H54 (cell line): ENCODE data around the gene CGB2.
"Not testable (repeated sequence)": the region's sequence is repeated elsewhere in the genome, so short reads cannot be mapped to it uniquely, and the experiment has no call there.

Source experiments
- DNase-seq: peaks from one replicate; pipeline ENCODE4 v3.0.0; 2011; ENCODE audit warnings: low spot score, mixed read lengths; ENCODE audit not compliant: insufficient read length
- FAIRE-seq: peaks from 3 replicates; lab custom pipeline; 2011; peaks lifted over from hg19 to GRCh38; lab: Jason Lieb, UNC
- POLR2A ChIP-seq: IDR thresholded peaks from 2 replicates; pipeline ENCODE4 v1.6.1; 2011; ENCODE audit warnings: low read depth, mild to moderate bottlenecking, low read length

CGB2 gene

GRCh38 chr19:49017666-49018351 is 13.9 kb upstream of the CGB2 start:
- TF ChIP-seq POLR2A: 0 out of 2 replicates have a peak, but pooled peaks have one; percentile 19
- FAIRE-seq: no peak
- peak; percentile 59 for DNase-seq

- FAIRE-seq: not testable (repeated sequence)
- TF ChIP-seq POLR2A: peak; percentile 23; the same call in 1 of the 2 replicates
Measured at GRCh38 chr19:49018388-49019241, 13.1 kb upstream of the CGB2 start.

GRCh38 chr19:49019242-49019932 is 12.3 kb upstream of the CGB2 start:
- TF ChIP-seq POLR2A: no peak
- DNase-seq: peak; percentile 37
- no peak for FAIRE-seq

More at GRCh38 chr19:49018388-49019241, 13.1 kb upstream of the CGB2 start:
- not testable (repeated sequence) for DNase-seq

- FAIRE-seq: no peak
- DNase-seq: no peak
- TF ChIP-seq POLR2A: no peak
Measured at GRCh38 chr19:49020342-49020741, 11.3 kb upstream of the CGB2 start.

GRCh38 chr19:49020931-49021895 is 10.5 kb upstream of the CGB2 start:
- no peak for TF ChIP-seq POLR2A
- DNase-seq: no peak

DNA sequence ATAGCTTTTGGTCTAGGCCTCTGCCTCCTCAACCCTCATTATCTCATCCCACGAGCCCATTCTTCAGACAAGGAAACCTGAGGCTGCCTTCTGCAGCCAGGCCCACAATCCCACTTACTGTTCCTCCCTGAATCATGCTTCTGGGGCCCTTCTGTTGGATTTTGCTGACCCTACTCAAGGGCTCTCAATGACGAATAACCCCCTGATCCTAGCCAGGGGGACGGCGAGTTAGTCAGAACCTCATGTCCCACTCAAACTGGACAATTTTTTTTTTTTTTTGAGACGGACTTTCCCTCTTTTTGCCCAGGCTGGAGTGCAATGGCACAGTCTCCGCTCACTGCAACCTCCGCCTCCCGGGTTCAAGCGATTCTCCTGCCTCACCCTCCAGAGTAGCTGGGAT is 9.6 kb upstream of the CGB2 start:
- FAIRE-seq (no peak), DNase-seq (no peak)
- no peak for TF ChIP-seq POLR2A

More at GRCh38 chr19:49020931-49021895, 10.5 kb upstream of the CGB2 start:
- no peak for FAIRE-seq

GRCh38 chr19:49024233-49024632 is 7.5 kb upstream of the CGB2 start, which contains the start of gene CGB3:
CGB3 (minus strand) TSS chr19:49024333; CDS start chr19:49023971, 362 bp downstream.
- not testable (repeated sequence) for DNase-seq, FAIRE-seq

- DNase-seq, FAIRE-seq: not testable (repeated sequence)
Measured at GRCh38 chr19:49025088-49025487, 6.6 kb upstream of the CGB2 start.

- peak; percentile 50 for FAIRE-seq
- not testable (repeated sequence) for DNase-seq
Measured at GRCh38 chr19:49025599-49025998, 6.1 kb upstream of the CGB2 start.

GRCh38 chr19:49028686-49029085 is 3.0 kb upstream of the CGB2 start:
- not testable (repeated sequence) for FAIRE-seq

DNA sequence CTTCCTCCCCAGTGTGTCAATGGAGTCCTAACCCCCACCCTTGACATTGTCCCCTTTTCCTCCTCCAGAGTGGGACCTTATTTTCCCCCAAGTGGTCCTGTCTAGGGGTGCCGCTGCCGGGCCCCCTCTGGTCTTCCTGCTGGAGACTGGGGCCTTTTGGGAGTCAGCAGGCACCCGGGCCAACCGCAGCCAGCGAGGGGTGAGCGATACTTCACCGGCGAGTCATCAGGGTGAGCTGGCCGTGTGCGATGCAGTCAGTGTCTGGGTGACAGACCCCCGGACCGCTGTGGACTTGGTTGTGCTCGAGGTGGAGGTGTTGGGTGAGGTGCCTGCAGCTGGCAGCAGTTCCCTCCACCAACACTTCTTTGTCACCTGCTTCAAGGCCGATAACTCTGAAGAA is 1.9 kb upstream of the CGB2 start:
- DNase-seq, FAIRE-seq: not testable (repeated sequence)

More at GRCh38 chr19:49028686-49029085, 3.0 kb upstream of the CGB2 start:
- DNase-seq: not testable (repeated sequence)

DNA sequence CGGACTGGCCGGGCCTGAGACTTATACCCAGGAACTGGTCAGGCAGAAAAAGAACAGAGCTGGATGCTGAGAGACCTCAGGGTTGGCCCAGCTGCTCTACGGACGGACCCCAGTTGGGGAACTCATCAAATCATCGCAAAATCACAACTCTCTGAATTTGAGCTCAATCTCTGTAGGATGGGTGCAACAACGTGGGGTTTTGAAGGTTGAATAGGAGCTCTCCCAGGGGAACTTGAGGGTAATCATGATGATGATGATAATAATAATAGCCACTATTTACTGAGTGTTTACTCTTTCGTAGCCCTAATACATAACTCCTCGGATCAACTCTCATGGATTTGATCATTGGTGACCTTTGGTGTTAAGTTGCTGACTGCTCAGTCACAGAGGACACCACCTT is 1.4 kb upstream of the CGB2 start:
- FAIRE-seq, DNase-seq: not testable (repeated sequence)

DNA sequence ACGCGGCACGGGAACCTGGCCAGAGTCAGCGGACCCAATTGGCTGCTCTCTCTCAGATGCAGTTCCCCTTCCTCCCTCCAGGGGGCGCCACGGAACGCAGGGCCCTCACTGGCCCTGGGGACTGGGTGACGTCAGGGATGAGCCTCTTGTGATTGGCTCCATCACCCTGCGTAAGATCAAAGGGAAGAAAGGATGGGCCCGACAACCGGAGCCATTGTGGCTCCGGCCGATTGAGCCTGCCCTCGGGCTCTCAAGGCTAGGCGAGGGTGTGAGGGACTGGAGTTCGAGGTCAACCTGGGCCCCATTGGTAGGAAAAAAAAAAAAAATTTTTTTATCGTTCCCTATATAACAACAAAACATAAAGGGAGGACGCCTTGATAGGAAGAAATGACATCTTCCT is 5.1 kb downstream of the CGB2 start, which contains the start of gene CGB1:
Gene CGB1, minus strand, starts transcription at position 81 of the 400 bp plus-strand sequence. CDS start 184 bp downstream, outside the sequence.
- DNase-seq, FAIRE-seq: not testable (repeated sequence)

GRCh38 chr19:49038111-49038510 is 6.4 kb downstream of the CGB2 start:
- not testable (repeated sequence) for DNase-seq, FAIRE-seq

GRCh38 chr19:49038557-49039276 is 7.0 kb downstream of the CGB2 start:
- FAIRE-seq: not testable (repeated sequence)

GRCh38 chr19:49039736-49040135 is 8.0 kb downstream of the CGB2 start:
- FAIRE-seq, DNase-seq: not testable (repeated sequence)

More at GRCh38 chr19:49038557-49039276, 7.0 kb downstream of the CGB2 start:
- DNase-seq: not testable (repeated sequence)
